Activated T-cell treated with anti-CD3 and anti-CD28 coated beads, Interleukin-2, amount 50 U/mL, for 72 hours (primary cell): Measurements from ENCODE around the gene SLC15A4. TPM values are rescaled to one million over a fixed set of nuclear protein-coding genes. Genes with fewer than 3 reads are reported as not detected.
"Not testable (repeated sequence)": the region's sequence is repeated elsewhere in the genome, so short reads cannot be mapped to it uniquely, and the experiment has no call there.

Experiments used
- ATAC-seq, 2 donors: fragments of 150-1000 bp; cut with Tn5 transposase; replicated peaks in 1 of 2; 2 replicates each; pipeline ENCODE4 v1.10.0; 2021; ENCODE audit warnings: moderate library complexity in 2 of 2, mild to moderate bottlenecking in 1 of 2
- DNase-seq, 2 donors: peaks; one replicate each; pipeline ENCODE4 v3.0.0; 2021 to 2022; ENCODE audit warnings: mixed read lengths in 1 of 2
- H3K27ac Mint-ChIP-seq: one replicate; pipeline ENCODE4 v1.8.0; 2022; ENCODE audit warnings: mild to moderate bottlenecking, moderate library complexity, mixed read lengths
- H3K27me3 Mint-ChIP-seq: one replicate; pipeline ENCODE4 v1.8.0; 2022; ENCODE audit warnings: low read depth, mixed read lengths
- H3K36me3 Mint-ChIP-seq, 2 donors: one replicate each; pipeline ENCODE4 v1.8.0; 2022; ENCODE audit warnings: mixed read lengths in 2 of 2, mild to moderate bottlenecking in 1 of 2; ENCODE audit not compliant: insufficient read depth in 2 of 2
- H3K4me1 Mint-ChIP-seq: one replicate; pipeline ENCODE4 v1.8.0; 2022; ENCODE audit warnings: low read depth, mixed read lengths
- H3K4me3 Mint-ChIP-seq, 2 donors: one replicate each; pipeline ENCODE4 v1.8.0; 2022; ENCODE audit warnings: mild to moderate bottlenecking in 2 of 2, mixed read lengths in 2 of 2, moderate library complexity in 2 of 2
- H3K9me3 Mint-ChIP-seq, 2 donors: one replicate each; pipeline ENCODE4 v1.8.0; 2022; ENCODE audit warnings: mixed read lengths in 2 of 2
- total RNA-seq, 2 donors: library from RNA; stranded (reverse); gene quantifications; one replicate each; pipeline ENCODE4 v1.2.3, GENCODE V29; 2022

Gene SLC15A4
- total RNA-seq, 2 donors from 2014 or later: 19.4 to 19.8 TPM

DNA sequence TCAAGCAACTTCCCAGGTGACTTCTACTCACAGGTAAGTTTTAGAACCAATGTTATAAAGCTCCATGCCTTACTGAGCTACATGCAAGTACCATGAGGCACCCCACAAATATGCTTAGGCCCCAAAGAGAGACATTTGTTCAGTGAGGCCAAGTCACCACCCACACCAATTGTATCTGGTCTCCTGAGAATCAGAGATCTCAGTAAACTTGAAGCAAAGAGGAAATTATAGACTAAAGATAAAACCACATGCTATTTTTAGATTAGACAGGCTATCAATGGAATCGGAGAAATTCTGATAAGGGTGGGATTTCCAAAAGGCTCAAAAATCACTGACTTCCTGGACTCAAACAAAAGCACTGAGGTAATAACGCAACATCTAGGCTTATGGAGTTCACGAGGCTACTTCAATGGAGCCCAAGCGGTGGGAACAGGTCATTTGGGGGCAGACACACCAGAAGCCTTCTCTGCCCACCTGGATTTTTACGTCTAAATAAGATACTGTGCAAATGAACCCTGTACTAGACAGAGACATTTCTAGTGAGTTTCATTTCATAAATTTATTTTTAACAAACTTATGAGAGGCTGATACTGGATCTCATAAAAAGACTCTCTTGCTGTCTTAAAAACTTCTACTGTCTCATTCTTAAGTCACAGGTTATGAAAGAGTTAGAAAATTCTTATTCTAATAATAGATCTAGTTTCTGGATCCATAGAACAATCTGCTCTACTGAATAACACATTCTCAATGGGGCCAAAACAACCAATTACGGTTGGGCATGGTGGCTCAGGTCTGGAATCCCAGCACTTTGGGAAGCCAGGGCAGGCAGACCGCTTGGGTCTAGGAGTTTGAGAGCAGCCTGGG is 7.7 kb downstream of the SLC15A4 start:
- DNase-seq (no peak), ATAC-seq (no peak)
- no peaks in the 10 kb centered on the region for H3K27me3 Mint-ChIP-seq
- H3K4me1 Mint-ChIP-seq: peaks cover 71% of the 10 kb centered on the region
- H3K4me3 Mint-ChIP-seq: no peak overlapping the region
- H3K27ac Mint-ChIP-seq: no peak overlapping the region
- no peaks in the 10 kb centered on the region for H3K9me3 Mint-ChIP-seq
- peaks cover 10 to 15% of the 10 kb centered on the region in 2 donors for H3K36me3 Mint-ChIP-seq

DNA sequence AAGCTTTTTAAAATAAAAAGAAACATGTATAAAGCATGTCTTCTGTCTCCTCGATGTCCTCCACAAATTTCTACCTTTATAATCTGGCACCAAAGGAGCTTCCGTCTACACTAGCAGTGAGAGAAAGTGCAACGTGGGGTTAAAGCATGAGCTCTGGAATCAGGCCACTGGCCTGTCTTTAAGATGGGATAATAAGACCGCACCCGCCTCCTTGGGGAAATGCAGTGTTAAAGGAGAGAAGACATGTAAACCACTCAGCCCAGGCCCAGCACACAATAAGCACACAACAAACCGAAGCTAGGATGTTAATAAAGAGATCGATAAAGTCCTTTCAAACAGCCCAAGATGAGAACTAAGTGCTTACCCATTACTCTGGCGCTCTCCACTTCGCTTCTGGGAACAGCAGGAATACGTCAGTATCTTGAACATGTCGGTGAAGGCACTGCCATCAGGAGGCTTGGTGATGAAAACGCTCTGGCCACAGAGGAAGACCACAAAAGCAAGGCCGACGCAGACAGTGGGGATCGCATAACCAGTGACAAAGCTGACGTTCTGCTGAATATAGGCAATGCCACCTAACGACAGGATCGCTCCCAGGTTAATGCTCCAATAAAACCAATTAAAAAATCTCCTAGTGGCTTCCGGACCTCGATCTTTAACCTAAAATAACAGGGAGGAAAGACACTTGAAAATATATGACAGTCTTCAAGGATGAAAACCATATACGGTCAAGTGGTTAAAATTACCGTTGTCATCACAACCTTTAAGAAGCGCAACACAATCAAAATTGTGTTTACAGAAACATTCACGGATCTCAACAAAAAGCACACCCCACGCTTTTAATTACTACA is 9.1 kb downstream of the SLC15A4 start:
- H3K4me1 Mint-ChIP-seq: peaks cover 76% of the 10 kb centered on the region
- H3K4me3 Mint-ChIP-seq: peak overlapping the region in 1 of 2 donors; percentile 6
- H3K36me3 Mint-ChIP-seq: peaks cover 10 to 15% of the 10 kb centered on the region in 2 donors
- no peaks in the 10 kb centered on the region for H3K9me3 Mint-ChIP-seq
- DNase-seq (no peak), ATAC-seq (no peak)
- peak overlapping the region; percentile 48 for H3K27ac Mint-ChIP-seq
- H3K27me3 Mint-ChIP-seq: no peaks in the 10 kb centered on the region

DNA sequence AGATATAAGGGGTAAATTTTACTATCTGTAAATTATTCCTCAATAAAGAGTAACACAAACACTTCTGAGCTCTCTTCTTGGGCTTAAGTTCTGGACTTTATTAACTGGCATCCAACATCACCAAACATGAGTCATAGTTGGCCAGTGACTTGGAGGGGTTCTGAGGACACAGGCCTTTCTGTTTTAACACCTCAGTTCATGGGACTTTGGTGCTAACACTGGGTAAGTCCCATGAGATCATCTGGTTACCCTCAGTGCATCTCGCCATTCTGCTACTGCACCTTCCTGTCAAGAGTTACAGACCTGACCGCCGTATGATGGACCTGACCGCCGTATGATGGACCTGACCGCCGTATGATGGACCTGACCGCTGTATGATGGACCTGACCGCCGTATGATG is 9.9 kb downstream of the SLC15A4 start:
- ATAC-seq: peak in 1 of 2 donors; percentile 48
- no peaks in the 10 kb centered on the region for H3K9me3 Mint-ChIP-seq
- H3K4me3 Mint-ChIP-seq: peak overlapping the region in 1 of 2 donors; percentile 8
- H3K4me1 Mint-ChIP-seq: peaks cover 69% of the 10 kb centered on the region
- H3K36me3 Mint-ChIP-seq: peaks cover 10 to 15% of the 10 kb centered on the region in 2 donors
- DNase-seq: no peak
- peak overlapping the region; percentile 41 for H3K27ac Mint-ChIP-seq
- no peaks in the 10 kb centered on the region for H3K27me3 Mint-ChIP-seq

DNA sequence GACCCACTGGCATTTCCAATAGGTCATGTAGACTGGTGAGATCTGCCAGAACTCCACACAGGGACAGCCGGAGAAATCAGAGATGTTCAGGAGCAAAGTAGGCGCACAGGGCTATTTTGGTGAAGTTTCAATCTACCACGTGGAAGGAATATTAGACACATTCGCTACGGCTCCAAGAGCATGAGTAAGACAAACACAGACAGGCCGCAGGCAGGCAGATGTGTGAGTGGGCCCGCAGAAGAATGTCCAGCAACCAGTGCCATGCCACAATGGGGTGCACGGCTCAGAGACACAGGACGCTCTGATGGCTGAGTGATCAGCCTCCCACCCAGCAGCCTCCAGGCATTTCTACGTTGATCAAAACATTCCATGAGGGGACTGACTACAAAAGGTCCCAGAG is 10.4 kb downstream of the SLC15A4 start:
- DNase-seq: no peak
- H3K4me3 Mint-ChIP-seq: no peak overlapping the region
- H3K36me3 Mint-ChIP-seq: peaks cover 14 to 19% of the 10 kb centered on the region in 2 donors
- no peaks in the 10 kb centered on the region for H3K27me3 Mint-ChIP-seq
- H3K4me1 Mint-ChIP-seq: peaks cover 64% of the 10 kb centered on the region
- H3K9me3 Mint-ChIP-seq: no peaks in the 10 kb centered on the region
- H3K27ac Mint-ChIP-seq: no peak overlapping the region
- no peak for ATAC-seq

DNA sequence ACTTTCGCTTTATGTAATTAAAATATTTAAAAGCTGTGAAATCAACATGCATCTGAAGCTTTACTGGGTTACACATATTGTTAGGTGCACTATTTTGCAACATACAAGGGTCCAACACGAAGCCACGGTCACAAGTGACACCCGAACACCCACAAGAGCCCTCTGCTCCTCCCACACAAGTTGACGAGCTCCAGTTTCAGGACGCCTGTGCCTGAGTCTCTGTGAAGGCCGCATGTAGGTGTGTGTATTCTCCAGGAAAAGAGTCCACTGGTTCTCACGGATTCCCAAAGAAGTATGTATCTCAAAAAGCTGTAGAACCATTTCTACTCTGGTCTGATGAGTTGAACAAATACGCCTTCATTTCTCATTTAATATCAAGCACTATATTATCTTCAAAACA is 12.0 kb downstream of the SLC15A4 start:
- Mint-ChIP-seq H3K36me3 (peaks cover 14 to 22% of the 10 kb centered on the region in 2 donors), H3K4me3 (peak overlapping the region; percentile 32 to 76), H3K27me3 (no peaks in the 10 kb centered on the region), H3K27ac (peak overlapping the region; percentile 45), H3K4me1 (peaks cover 48% of the 10 kb centered on the region), H3K9me3 (no peaks in the 10 kb centered on the region)
- peak in 1 of 2 donors; percentile 17 for ATAC-seq
- no peak for DNase-seq

DNA sequence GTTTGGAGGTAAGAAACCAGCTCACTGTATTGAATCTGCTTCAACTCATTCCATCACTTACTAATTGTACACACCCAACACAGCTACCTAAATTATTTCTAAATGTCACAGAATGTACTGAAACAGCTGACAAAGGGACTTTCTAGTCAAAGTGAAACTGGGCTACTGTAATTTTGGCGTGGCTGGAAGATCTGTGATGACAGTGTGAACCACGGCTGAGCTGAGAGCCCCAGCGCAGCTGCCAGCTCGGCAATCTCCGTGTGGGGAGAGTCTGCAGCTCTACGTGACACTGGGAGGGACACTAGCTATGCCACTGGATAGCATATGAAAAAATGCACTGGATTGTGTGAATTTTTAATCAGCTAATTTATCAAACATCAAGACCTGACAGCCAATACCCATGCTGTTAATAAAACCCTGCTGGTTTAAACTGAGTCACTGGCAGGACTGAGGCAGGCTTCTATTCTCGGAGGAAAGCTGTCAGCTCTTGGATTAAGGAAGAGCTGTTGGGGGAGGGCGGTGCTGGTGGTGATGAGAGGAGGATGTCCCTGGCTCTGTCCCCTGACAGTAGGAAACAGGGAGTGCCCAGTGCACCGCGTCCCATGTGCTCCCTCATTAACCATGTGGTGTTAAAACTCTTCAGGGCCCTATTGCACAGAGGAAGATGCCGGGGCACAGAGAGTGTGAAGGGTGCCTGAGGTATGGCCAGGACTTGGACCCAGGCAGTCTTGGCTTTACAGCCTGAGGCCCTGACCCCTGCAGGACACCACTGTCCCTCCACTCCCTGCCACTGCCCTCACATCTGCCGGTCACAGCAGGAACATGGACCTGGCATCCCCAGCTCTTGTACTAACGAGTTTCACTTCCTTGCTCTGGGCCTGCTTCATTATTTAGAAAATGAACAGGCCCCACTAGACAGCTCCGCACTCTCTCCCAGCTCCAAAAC is 13.3 kb downstream of the SLC15A4 start:
- peak; percentile 61 to 65 for DNase-seq
- peak overlapping the region; percentile 55 to 84 for H3K4me3 Mint-ChIP-seq
- H3K27ac Mint-ChIP-seq: peak overlapping the region; percentile 82
- H3K36me3 Mint-ChIP-seq: peaks cover 14 to 28% of the 10 kb centered on the region in 2 donors
- no peaks in the 10 kb centered on the region for H3K9me3 Mint-ChIP-seq
- H3K4me1 Mint-ChIP-seq: peaks cover 42% of the 10 kb centered on the region
- H3K27me3 Mint-ChIP-seq: no peaks in the 10 kb centered on the region
- peak; percentile 93 to 94 for ATAC-seq

DNA sequence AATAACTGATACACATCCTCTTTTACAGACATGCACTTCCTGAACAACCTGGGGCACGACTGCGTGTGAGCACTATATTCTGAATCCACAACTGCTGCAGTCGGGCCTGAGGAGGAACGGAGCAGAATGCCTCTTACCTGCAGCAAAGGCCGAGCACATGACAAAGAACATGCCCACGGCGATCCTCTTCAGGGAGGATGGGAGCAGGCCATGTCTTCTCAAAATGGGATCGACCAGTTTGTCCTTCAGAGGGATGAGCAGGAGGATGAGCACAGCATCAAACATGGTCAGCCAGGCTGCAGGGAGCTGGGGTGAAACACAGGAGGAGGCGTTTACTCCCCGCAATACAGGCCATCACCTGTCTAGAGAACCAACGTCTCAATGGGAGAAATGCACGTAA is 15.1 kb downstream of the SLC15A4 start:
- Mint-ChIP-seq H3K27me3 (no peaks in the 10 kb centered on the region), H3K9me3 (no peaks in the 10 kb centered on the region), H3K27ac (no peak overlapping the region), H3K4me3 (no peak overlapping the region), H3K36me3 (peaks cover 11 to 27% of the 10 kb centered on the region in 2 donors), H3K4me1 (peaks cover 39% of the 10 kb centered on the region)
- DNase-seq (no peak), ATAC-seq (no peak)

DNA sequence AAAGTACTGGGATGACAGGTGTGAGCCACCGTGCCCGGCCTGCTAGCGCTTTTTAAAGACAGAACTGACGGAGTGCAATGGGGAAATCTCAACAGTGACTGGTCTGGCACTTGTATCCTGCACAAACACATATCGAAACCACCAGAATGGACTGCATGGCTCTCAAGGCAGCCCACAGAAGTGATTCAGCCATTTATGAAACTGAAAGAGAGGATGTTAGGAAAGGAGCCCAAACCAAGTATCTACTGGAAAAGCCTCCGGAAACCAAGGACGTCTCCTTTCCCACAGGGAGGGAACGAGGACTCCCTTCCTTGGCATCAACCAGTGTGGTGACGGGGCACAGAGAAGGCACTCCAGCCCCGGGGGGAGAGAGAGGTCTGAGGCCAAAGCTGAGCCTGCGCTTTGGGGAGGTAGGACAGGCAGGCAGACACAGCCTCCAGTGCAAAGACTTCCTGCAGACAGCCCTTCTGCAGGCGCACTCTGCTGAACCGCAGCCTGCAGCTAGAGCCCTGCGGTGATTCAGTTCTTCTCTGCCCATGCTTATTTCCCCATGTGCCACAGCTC is 16.5 kb downstream of the SLC15A4 start:
- Mint-ChIP-seq H3K9me3 (no peaks in the 10 kb centered on the region), H3K4me1 (peaks cover 29% of the 10 kb centered on the region), H3K4me3 (no peak overlapping the region), H3K36me3 (peaks cover 14 to 33% of the 10 kb centered on the region in 2 donors), H3K27me3 (no peaks in the 10 kb centered on the region), H3K27ac (no peak overlapping the region)
- DNase-seq: no peak
- ATAC-seq: no peak

DNA sequence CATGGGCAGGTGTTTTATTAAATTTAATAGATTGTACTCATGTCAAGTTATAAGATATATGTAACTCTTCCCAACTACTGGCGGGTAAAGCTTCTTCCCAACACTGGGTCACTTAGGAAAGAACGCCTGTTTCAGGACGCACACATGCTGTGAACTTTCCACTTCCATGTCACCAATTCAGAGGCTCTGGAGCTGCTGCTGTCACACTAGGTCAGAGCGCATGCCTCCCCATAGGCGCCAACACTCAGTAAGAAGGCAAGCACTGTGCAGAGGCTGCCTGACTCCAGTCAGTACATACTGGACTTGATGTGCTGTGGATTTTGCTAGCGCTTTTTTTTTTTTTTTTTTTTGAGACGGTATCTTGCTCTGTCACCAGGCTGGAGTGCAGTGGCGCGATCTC is 17.2 kb downstream of the SLC15A4 start:
- Mint-ChIP-seq H3K9me3 (no peaks in the 10 kb centered on the region), H3K4me1 (peaks cover 26% of the 10 kb centered on the region), H3K4me3 (no peak overlapping the region), H3K27ac (no peak overlapping the region), H3K27me3 (no peaks in the 10 kb centered on the region), H3K36me3 (peaks cover 12 to 33% of the 10 kb centered on the region in 2 donors)
- ATAC-seq (no peak), DNase-seq (no peak)

DNA sequence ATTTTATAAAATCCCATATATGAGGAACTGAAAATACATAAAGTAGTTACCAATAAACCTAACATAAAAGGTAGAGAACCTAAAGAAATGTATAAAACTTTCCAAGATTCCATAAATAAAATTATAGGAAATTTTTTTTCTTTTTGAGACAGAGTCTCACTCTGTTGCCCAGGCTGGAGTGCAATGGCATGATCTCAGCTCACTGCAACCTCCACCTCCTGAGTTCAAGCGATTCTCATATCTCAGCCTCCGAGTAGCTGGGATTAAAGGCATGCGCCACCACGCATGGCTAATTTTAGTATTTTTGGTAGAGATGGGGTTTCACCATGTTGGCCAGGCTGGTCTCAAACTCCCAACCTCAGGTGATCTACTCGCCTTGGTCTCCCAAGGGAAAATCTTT is 18.4 kb downstream of the SLC15A4 start:
- not testable (repeated sequence) for H3K9me3 Mint-ChIP-seq, H3K27me3 Mint-ChIP-seq, H3K4me3 Mint-ChIP-seq, DNase-seq, H3K27ac Mint-ChIP-seq, ATAC-seq
- Mint-ChIP-seq H3K36me3 (peaks cover 13 to 37% of the 10 kb centered on the region in 2 donors), H3K4me1 (peaks cover 14% of the 10 kb centered on the region)

DNA sequence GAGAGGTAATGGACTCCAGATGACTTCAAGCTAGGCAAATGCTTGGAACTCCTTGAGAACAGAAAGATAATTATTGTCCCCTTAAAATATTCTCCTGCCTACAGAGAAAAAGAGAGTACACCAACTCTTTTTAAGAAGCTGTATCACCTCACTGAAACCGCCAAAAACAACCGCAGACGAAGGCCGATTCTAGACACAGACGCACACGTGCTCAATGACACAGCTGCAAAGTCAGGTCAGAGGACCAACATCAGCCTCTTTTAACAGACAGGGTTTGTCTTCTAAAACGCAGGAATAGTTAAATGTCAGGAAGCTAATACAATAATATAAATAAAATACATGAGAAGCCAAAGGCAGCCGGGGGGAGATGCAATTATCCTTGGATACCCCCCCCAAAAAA is 19.0 kb downstream of the SLC15A4 start:
- no peaks in the 10 kb centered on the region for H3K9me3 Mint-ChIP-seq
- DNase-seq (no peak), ATAC-seq (no peak)
- no peaks in the 10 kb centered on the region for H3K27me3 Mint-ChIP-seq
- H3K27ac Mint-ChIP-seq: no peak overlapping the region
- peaks cover 8% of the 10 kb centered on the region for H3K4me1 Mint-ChIP-seq
- peaks cover 14 to 41% of the 10 kb centered on the region in 2 donors for H3K36me3 Mint-ChIP-seq
- no peak overlapping the region for H3K4me3 Mint-ChIP-seq

DNA sequence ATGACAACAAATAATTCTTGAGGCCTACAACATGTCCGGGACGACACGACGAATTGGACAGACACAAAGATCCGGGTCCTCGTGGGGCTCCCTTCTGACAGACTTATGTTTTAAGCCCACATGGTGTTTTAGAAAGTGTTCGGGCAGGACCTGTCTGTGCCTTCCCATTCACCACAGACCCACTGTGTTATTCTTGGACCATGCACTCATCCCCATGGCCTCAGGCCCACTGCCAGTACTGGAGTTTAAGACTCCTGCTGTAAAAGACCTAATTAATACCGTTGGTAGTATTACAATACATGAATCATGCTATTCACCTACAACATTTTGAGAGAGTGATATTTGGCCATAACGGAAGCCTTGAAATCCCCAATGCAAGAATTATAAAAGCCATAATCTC is 20.0 kb downstream of the SLC15A4 start:
- Mint-ChIP-seq H3K36me3 (peaks cover 14 to 41% of the 10 kb centered on the region in 2 donors), H3K4me3 (no peak overlapping the region)
- no peak for ATAC-seq

More for the DNA sequence above, 20.0 kb downstream of the SLC15A4 start:
- no peak for DNase-seq
- Mint-ChIP-seq H3K27ac (no peak overlapping the region), H3K9me3 (no peaks in the 10 kb centered on the region), H3K4me1 (peaks cover 8% of the 10 kb centered on the region), H3K27me3 (no peaks in the 10 kb centered on the region)
